Measurements from ENCODE around the gene CATSPER4.

GRCh38 chr1:26189331-26189730, 1.1 kb upstream of the CATSPER4 start:
- TF ChIP-seq CTCF (IDR thresholded peaks at IDR 0.05) (no peak), POLR2A (IDR thresholded peaks at IDR 0.05) (no peak)
